ENCODE data around the gene TMCC3. TPM values are rescaled to one million over a fixed set of nuclear protein-coding genes. Genes with fewer than 3 reads are reported as not detected.

TMCC3 gene
- total RNA-seq, 1 experiment from 2014 or later: 2.1 TPM

- Histone ChIP-seq H3K4me1 (peaks cover 18% of the 10 kb centered on the region), H3K27me3 (replicated peaks; ENCODE audit: control insufficient read depth, insufficient read depth, low read length) (no peaks in the 10 kb centered on the region), H3K9me3 (peaks cover 6% of the 10 kb centered on the region), H3K4me3 (ENCODE audit: low read depth, low read length) (no peak overlapping the region), H3K36me3 (ENCODE audit: control insufficient read depth, insufficient read depth, low read length) (no peaks in the 10 kb centered on the region)
- Mint-ChIP-seq H3K36me3 (ENCODE audit: insufficient read depth, unreplicated experiment) (no peaks in the 10 kb centered on the region), H3K4me3 (ENCODE audit: unreplicated experiment) (no peak overlapping the region), H3K27me3 (ENCODE audit: insufficient read depth, unreplicated experiment) (no peaks in the 10 kb centered on the region), H3K4me1 (ENCODE audit: low read depth, unreplicated experiment) (peaks cover 7% of the 10 kb centered on the region), H3K9me3 (ENCODE audit: unreplicated experiment) (no peaks in the 10 kb centered on the region), H3K27ac (ENCODE audit: unreplicated experiment) (no peak overlapping the region)
- TF ChIP-seq CTCF (IDR thresholded peaks at IDR 0.05; ENCODE audit: insufficient read depth in 1 of 2, low read depth in 1 of 2, low read length in 1 of 2, severe bottlenecking in 1 of 2, unreplicated experiment in 1 of 2): no peak
- ChIA-PET CTCF (no interaction called here), POLR2A (no interaction called here)
- DNase-seq: no peak
- intact Hi-C loops (cut with micrococcal nuclease; ENCODE audit: unreplicated experiment): no loop called here
- BruUV-seq (replicated peaks): no TSS peak
Measured at GRCh38 chr12:94621662-94622359, 28.5 kb downstream of the TMCC3 start.

- intact Hi-C loops (cut with micrococcal nuclease; ENCODE audit: unreplicated experiment): no loop called here
- no peak overlapping the region for H3K4me3 Mint-ChIP-seq (ENCODE audit: unreplicated experiment)
- no TSS peak for BruUV-seq (replicated peaks)
- CTCF ChIA-PET: no interaction called here
- no peak overlapping the region for H3K4me3 ChIP-seq (ENCODE audit: low read depth, low read length)
- H3K27me3 ChIP-seq (replicated peaks; ENCODE audit: control insufficient read depth, insufficient read depth, low read length): no peaks in the 10 kb centered on the region
- no peak for TF ChIP-seq CTCF (IDR thresholded peaks at IDR 0.05; ENCODE audit: insufficient read depth in 1 of 2, low read depth in 1 of 2, low read length in 1 of 2, severe bottlenecking in 1 of 2, unreplicated experiment in 1 of 2)
- peaks cover 7% of the 10 kb centered on the region for H3K4me1 Mint-ChIP-seq (ENCODE audit: low read depth, unreplicated experiment)
- H3K27me3 Mint-ChIP-seq (ENCODE audit: insufficient read depth, unreplicated experiment): no peaks in the 10 kb centered on the region
- POLR2A ChIA-PET: no interaction called here
- peaks cover 30% of the 10 kb centered on the region for H3K4me1 ChIP-seq
- H3K9me3 Mint-ChIP-seq (ENCODE audit: unreplicated experiment): no peaks in the 10 kb centered on the region
- no peaks in the 10 kb centered on the region for H3K36me3 ChIP-seq (ENCODE audit: control insufficient read depth, insufficient read depth, low read length)
- DNase-seq: no peak
- no peak overlapping the region for H3K27ac Mint-ChIP-seq (ENCODE audit: unreplicated experiment)
- H3K9me3 ChIP-seq: peaks cover 6% of the 10 kb centered on the region
- no peaks in the 10 kb centered on the region for H3K36me3 Mint-ChIP-seq (ENCODE audit: insufficient read depth, unreplicated experiment)
Measured at GRCh38 chr12:94620621-94621020, 29.7 kb downstream of the TMCC3 start.

- TF ChIP-seq CTCF (IDR thresholded peaks at IDR 0.05; ENCODE audit: insufficient read depth in 1 of 2, low read depth in 1 of 2, low read length in 1 of 2, severe bottlenecking in 1 of 2, unreplicated experiment in 1 of 2): no peak
- no peaks in the 10 kb centered on the region for H3K27me3 ChIP-seq (replicated peaks; ENCODE audit: control insufficient read depth, insufficient read depth, low read length)
- H3K4me3 ChIP-seq (ENCODE audit: low read depth, low read length): no peak overlapping the region
- H3K9me3 ChIP-seq: peaks cover 3% of the 10 kb centered on the region; the same call in 1 of the 2 replicates
- peaks cover 11% of the 10 kb centered on the region for H3K4me1 Mint-ChIP-seq (ENCODE audit: low read depth, unreplicated experiment)
- no TSS peak for BruUV-seq (replicated peaks)
- ChIA-PET POLR2A (interaction anchor here (0.6 kb wide), 1 partner anchor 379 kb away, joined by 3 read pairs; no protein-coding TSS in a partner anchor), CTCF (no interaction called here)
- no peaks in the 10 kb centered on the region for H3K9me3 Mint-ChIP-seq (ENCODE audit: unreplicated experiment)
- intact Hi-C loops (cut with micrococcal nuclease; ENCODE audit: unreplicated experiment): no loop called here
- H3K4me1 ChIP-seq: peaks cover 45% of the 10 kb centered on the region
- DNase-seq: no peak
- H3K27ac Mint-ChIP-seq (ENCODE audit: unreplicated experiment): no peak overlapping the region
- H3K4me3 Mint-ChIP-seq (ENCODE audit: unreplicated experiment): no peak overlapping the region
- no peaks in the 10 kb centered on the region for H3K36me3 Mint-ChIP-seq (ENCODE audit: insufficient read depth, unreplicated experiment)
- H3K27me3 Mint-ChIP-seq (ENCODE audit: insufficient read depth, unreplicated experiment): no peaks in the 10 kb centered on the region
- no peaks in the 10 kb centered on the region for H3K36me3 ChIP-seq (ENCODE audit: control insufficient read depth, insufficient read depth, low read length)
Measured at GRCh38 chr12:94618995-94619695, 31.2 kb downstream of the TMCC3 start.

Data from Caco-2 (cell line).